HepG2 (cell line): Measurements from ENCODE around the gene TGM2. TPM values are rescaled to one million over a fixed set of nuclear protein-coding genes. Genes with fewer than 3 reads are reported as not detected.

Experiments used
- ATAC-seq: fragments of 200-7000 bp; cut with Tn5 transposase; 3 replicates; pipeline ENCODE4 v1.9.1; 2020; ENCODE audit warnings: mild to moderate bottlenecking, moderate library complexity
- BruUV-seq: library from RNA; stranded (reverse); fragments of 400-500 nt; replicated peaks from 2 replicates; lab custom pipeline; 2021; lab: Mats Ljungman, UMichigan
- CTCF ChIA-PET: fragments of 300-600 bp; formaldehyde crosslinking; extraction: SDS; loops from one replicate; lab custom pipeline; 2021; ENCODE audit warnings: low total read pairs, inconsistent platforms, low intra/inter-chr PET ratio; lab: Yijun Ruan, JAX
- POLR2A ChIA-PET: fragments of 350-600 bp; sonication (Branson Sonifier 250); formaldehyde crosslinking; loops from one replicate; lab custom pipeline; 2020; ENCODE audit warnings: antibody characterized with exemption, inconsistent platforms; lab: Yijun Ruan, JAX
- DNase-seq: peaks from one replicate; pipeline ENCODE4 v3.0.0-alpha.2; 2015; ENCODE audit warnings: low spot score
- FAIRE-seq: peaks from 3 replicates; lab custom pipeline; 2011; peaks lifted over from hg19 to GRCh38; lab: Jason Lieb, UNC
- H2AFZ ChIP-seq: one replicate; pipeline ENCODE4 v1.6.1; 2011; ENCODE audit warnings: low read length, inconsistent platforms
- H3K27ac ChIP-seq: fragments of 300-600 bp; 3 replicates; pipeline ENCODE4 v1.8.0; 2011; ENCODE audit warnings: mixed run types, mild to moderate bottlenecking, mixed read lengths, low read length, inconsistent platforms; ENCODE audit not compliant: insufficient read depth; ENCODE audit errors: extremely low read length
- H3K27me3 ChIP-seq, 2 experiments: fragments of 200-600 bp in 1 of 2; 2 replicates in 1 of 2; 3 replicates in 1 of 2; pipeline versions ENCODE4 v1.6.0 to v1.8.0; 2011; ENCODE audit warnings: low read length in 2 of 2, mild to moderate bottlenecking in 2 of 2, moderate library complexity in 2 of 2, inconsistent platforms in 1 of 2; ENCODE audit not compliant: insufficient read depth in 2 of 2, control insufficient read depth in 1 of 2
- H3K36me3 ChIP-seq, 2 experiments: fragments of 200-600 bp in 1 of 2; replicated peaks in 1 of 2; 2 replicates in 1 of 2; 3 replicates in 1 of 2; pipeline versions ENCODE4 v1.5.1 to v1.8.0; 2011; ENCODE audit warnings: low read length in 2 of 2, inconsistent platforms in 1 of 2; ENCODE audit not compliant: insufficient read depth in 2 of 2, control insufficient read depth in 1 of 2
- H3K4me1 ChIP-seq: 2 replicates; pipeline ENCODE4 v1.5.1; 2012; ENCODE audit warnings: low read length, inconsistent platforms; ENCODE audit not compliant: insufficient read depth
- H3K4me2 ChIP-seq: 2 replicates; pipeline ENCODE4 v1.6.0; 2011; ENCODE audit warnings: low read depth, low read length, inconsistent platforms
- H3K4me3 ChIP-seq, 3 experiments: fragments of 200-600 bp in 1 of 3; sonication (generic), shearing (Covaris generic) in 1 of 3; replicated peaks in 1 of 3; 2 replicates each; pipeline ENCODE4 v1.5.1; 2011 to 2016; ENCODE audit warnings: low read length in 3 of 3, inconsistent platforms in 2 of 3, low read depth in 2 of 3, mild to moderate bottlenecking in 2 of 3, control low read depth in 1 of 3, mixed read lengths in 1 of 3; ENCODE audit not compliant: insufficient read depth in 1 of 3
- H3K79me2 ChIP-seq: one replicate; pipeline ENCODE4 v1.6.1; 2011; ENCODE audit warnings: low read length, inconsistent platforms; ENCODE audit not compliant: insufficient read depth
- H3K9ac ChIP-seq: 2 replicates; pipeline ENCODE4 v1.6.0; 2011; ENCODE audit warnings: mild to moderate bottlenecking, low read depth, low read length, inconsistent platforms; ENCODE audit not compliant: insufficient read depth
- H3K9me3 ChIP-seq: 2 replicates; pipeline ENCODE4 v1.5.1; 2012; ENCODE audit warnings: mild to moderate bottlenecking, low read length
- H4K20me1 ChIP-seq: 2 replicates; pipeline ENCODE4 v1.6.0; 2011; ENCODE audit warnings: inconsistent platforms, mild to moderate bottlenecking, low read length, moderate library complexity; ENCODE audit not compliant: insufficient read depth
- HDAC2 ChIP-seq: sonication (generic); formaldehyde crosslinking; IDR thresholded peaks from 2 replicates; pipeline ENCODE4 v1.4.0; 2020; ENCODE audit warnings: missing genetic modification reagents
- HMG20A ChIP-seq: IDR thresholded peaks from 2 replicates; pipeline ENCODE4 v1.6.1; 2016; ENCODE audit warnings: borderline replicate concordance
- HNF4A ChIP-seq: sonication (generic); formaldehyde crosslinking; IDR thresholded peaks from 2 replicates; pipeline ENCODE4 v1.4.0; 2020; ENCODE audit warnings: missing genetic modification reagents
- ISL2 ChIP-seq: sonication (generic); formaldehyde crosslinking; IDR thresholded peaks from 2 replicates; pipeline ENCODE4 v1.5.0; 2020; ENCODE audit warnings: missing genetic modification reagents
- JARID2 ChIP-seq: sonication (generic); formaldehyde crosslinking; IDR thresholded peaks from 2 replicates; pipeline ENCODE4 v1.8.1; 2023; ENCODE audit warnings: missing genetic modification reagents, inconsistent platforms; ENCODE audit not compliant: insufficient replicate concordance
- JDP2 ChIP-seq: sonication (generic); formaldehyde crosslinking; IDR thresholded peaks from 2 replicates; pipeline ENCODE4 v1.8.1; 2022; ENCODE audit warnings: missing genetic modification reagents, borderline replicate concordance
- RAD51 ChIP-seq: fragments of 450-650 bp; IDR thresholded peaks from 2 replicates; pipeline ENCODE4 v1.6.1; 2016; ENCODE audit warnings: borderline replicate concordance
- RFX1 ChIP-seq: fragments of 450-650 bp; IDR thresholded peaks from 2 replicates; pipeline ENCODE4 v1.6.1; 2017
- ZFAT ChIP-seq: sonication (generic); formaldehyde crosslinking; conservative IDR thresholded peaks from 2 replicates; pipeline ENCODE4 v1.8.1; 2023; ENCODE audit warnings: missing genetic modification reagents, inconsistent platforms
- ZNF138 ChIP-seq: sonication (generic); formaldehyde crosslinking; IDR thresholded peaks from 2 replicates; pipeline ENCODE4 v1.5.0; 2020; ENCODE audit warnings: mild to moderate bottlenecking, low read depth, missing genetic modification reagents
- ZNF256 ChIP-seq: sonication (generic); formaldehyde crosslinking; conservative IDR thresholded peaks from 2 replicates; pipeline ENCODE4 v1.4.0; 2020; ENCODE audit warnings: missing genetic modification reagents
- ZNF331 ChIP-seq: sonication (generic); formaldehyde crosslinking; IDR thresholded peaks from 2 replicates; pipeline ENCODE4 v1.4.0; 2020; ENCODE audit warnings: missing genetic modification reagents
- ZNF382 ChIP-seq: sonication (generic); formaldehyde crosslinking; IDR thresholded peaks from 2 replicates; pipeline ENCODE4 v1.5.0; 2020; ENCODE audit warnings: missing genetic modification reagents, mild to moderate bottlenecking, borderline replicate concordance
- WGBS: methylation state at CpG from one replicate; pipeline ENCODE4 v1.1.6; 2017; ENCODE audit warnings: low lambda C conversion rate; 5-methylcytosine and 5-hydroxymethylcytosine counted together
- in situ Hi-C: cut with HindIII; loops from 2 replicates; pipeline ENCODE4 v1.10.0; 2017; ENCODE audit warnings: low pct_unique_long_range_greater_than_20kb; ENCODE audit not compliant: extremely low pct_ligation_motif_present
- intact Hi-C: fragments of 100-400 bp; cut with micrococcal nuclease; formaldehyde crosslinking; loops from one replicate; pipeline ENCODE4 v1.10.0; 2022; ENCODE audit not compliant: unreplicated experiment
- polyA plus RNA-seq, 8 experiments: library from polyadenylated mRNA; depleted of rRNA in 3 of 8; stranded (reverse) in 7 of 8; unstranded in 1 of 8; fragments of >200 nt; fragmentation: Illumina TruSeq in 4 of 8; extraction: Trizol in 4 of 8; gene quantifications; 2 replicates each; pipeline versions ENCODE4 v1.2.1 to v1.2.3, GENCODE V29; 2011 to 2016; ENCODE audit warnings: low read depth in 4 of 8, missing spikeins in 1 of 8, mixed read lengths in 1 of 8; ENCODE audit not compliant: insufficient read depth in 1 of 8
- total RNA-seq, 5 experiments: library from RNA; depleted of rRNA; stranded (reverse); fragments of >200 nt; fragmentation: Illumina TruSeq; extraction: Trizol; gene quantifications; 2 replicates each; pipeline ENCODE4 v1.2.3, GENCODE V29; 2016; ENCODE audit warnings: low read depth in 1 of 5
- TF ChIP-seq, protein P1 (sequence below): sonication (generic); formaldehyde crosslinking; IDR thresholded peaks from 2 replicates; pipeline ENCODE4 v1.4.0; 2020; ENCODE audit warnings: mild to moderate bottlenecking, missing genetic modification reagents, borderline replicate concordance
- TF ChIP-seq, protein P2 (sequence below): sonication (generic); formaldehyde crosslinking; IDR thresholded peaks from 2 replicates; pipeline ENCODE4 v1.5.1; 2020; ENCODE audit warnings: missing genetic modification reagents, mild to moderate bottlenecking, borderline replicate concordance
- TF ChIP-seq, protein P3 (sequence below): sonication (generic); formaldehyde crosslinking; IDR thresholded peaks from 2 replicates; pipeline ENCODE4 v1.4.0; 2020; ENCODE audit warnings: missing genetic modification reagents
- TF ChIP-seq, protein P4 (sequence below): fragments of 450-650 bp; IDR thresholded peaks from 2 replicates; pipeline ENCODE4 v1.6.1; 2017; ENCODE audit warnings: mild to moderate bottlenecking

TGM2 gene
- total and polyA plus RNA-seq, 2 of the 13 experiments (the other 11 are each of a cell fraction or from before 2014, with no cell fraction given), result 4.2 to 46.4 TPM

DNA sequence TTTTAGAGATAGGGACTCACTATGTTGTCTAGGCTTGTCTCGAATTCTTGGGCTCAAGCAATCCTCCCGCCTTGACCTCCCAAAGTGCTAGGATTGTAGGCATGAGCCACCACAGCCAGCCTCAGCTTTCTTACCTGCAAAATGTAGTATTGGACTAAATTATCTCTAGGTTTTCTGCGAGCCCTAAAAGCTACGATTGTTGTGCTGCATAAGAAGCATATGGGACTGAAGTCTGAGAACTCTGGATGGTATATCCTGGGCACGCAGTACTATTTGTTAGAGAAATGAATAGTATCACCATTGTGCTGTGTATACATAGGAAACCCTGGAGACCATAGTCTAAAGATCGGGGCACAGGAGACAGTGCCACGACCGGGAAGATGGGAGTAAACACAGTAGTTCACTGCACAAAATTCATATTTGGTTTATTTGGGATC, 71.4 kb downstream of the TGM2 start:
- H3K4me2 ChIP-seq, result peak overlapping the region; percentile 60
- BruUV-seq, result no TSS peak
- peak overlapping the region; percentile 66 for H3K27ac ChIP-seq
- H4K20me1 ChIP-seq, result no peaks in the 10 kb centered on the region
- ChIA-PET CTCF (no interaction called here), POLR2A (interaction anchor here (1.1 to 3.2 kb wide), 10 partner anchors 10 to 342 kb away, joined by 4 to 20 read pairs (median 5); partner anchors contain the start of genes RPRD1B, SNHG17 and TTI1)
- no peaks in the 10 kb centered on the region for H3K9me3 ChIP-seq
- intact Hi-C loops (no loop called here), in situ Hi-C loops (no loop called here)
- peaks cover 44% of the 10 kb centered on the region for H3K4me1 ChIP-seq
- H3K9ac ChIP-seq, result peak overlapping the region; percentile 14; the same call in 1 of the 2 replicates
- no peaks in the 10 kb centered on the region for H3K27me3 ChIP-seq
- FAIRE-seq (no peak), DNase-seq (peak; percentile 83), ATAC-seq (peak; percentile 88)
- peak overlapping the region in 1 of 3 experiments; percentile 5; a peak in 1 of 6 replicates for H3K4me3 ChIP-seq
- no peaks in the 10 kb centered on the region for H3K79me2 ChIP-seq
- peaks cover 19 to 31% of the 10 kb centered on the region in 2 experiments for H3K36me3 ChIP-seq
- WGBS, result 37% methylated on average over 8 of the region's 8 CpGs
- H2AFZ ChIP-seq, result no peak overlapping the region
- TF ChIP-seq ZNF138 (CRISPR knock-in tag), result no peak
- no peak for TF ChIP-seq ZNF331 (CRISPR knock-in tag)
- TF ChIP-seq HNF4A (CRISPR knock-in tag), result peak; percentile 98
- TF ChIP-seq ZNF256 (CRISPR knock-in tag), result no peak
- no peak for TF ChIP-seq RFX1
- TF ChIP-seq HDAC2, result peak; percentile 83
- TF ChIP-seq, protein P1, sequence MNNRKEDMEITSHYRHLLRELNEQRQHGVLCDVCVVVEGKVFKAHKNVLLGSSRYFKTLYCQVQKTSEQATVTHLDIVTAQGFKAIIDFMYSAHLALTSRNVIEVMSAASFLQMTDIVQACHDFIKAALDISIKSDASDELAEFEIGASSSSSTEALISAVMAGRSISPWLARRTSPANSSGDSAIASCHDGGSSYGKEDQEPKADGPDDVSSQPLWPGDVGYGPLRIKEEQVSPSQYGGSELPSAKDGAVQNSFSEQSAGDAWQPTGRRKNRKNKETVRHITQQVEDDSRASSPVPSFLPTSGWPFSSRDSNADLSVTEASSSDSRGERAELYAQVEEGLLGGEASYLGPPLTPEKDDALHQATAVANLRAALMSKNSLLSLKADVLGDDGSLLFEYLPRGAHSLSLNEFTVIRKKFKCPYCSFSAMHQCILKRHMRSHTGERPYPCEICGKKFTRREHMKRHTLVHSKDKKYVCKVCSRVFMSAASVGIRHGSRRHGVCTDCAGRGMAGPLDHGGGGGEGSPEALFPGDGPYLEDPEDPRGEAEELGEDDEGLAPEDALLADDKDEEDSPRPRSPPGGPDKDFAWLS (CRISPR knock-in tag), result no peak
- TF ChIP-seq ZFAT, result no peak
- TF ChIP-seq JARID2, result no peak
- TF ChIP-seq, protein P2, sequence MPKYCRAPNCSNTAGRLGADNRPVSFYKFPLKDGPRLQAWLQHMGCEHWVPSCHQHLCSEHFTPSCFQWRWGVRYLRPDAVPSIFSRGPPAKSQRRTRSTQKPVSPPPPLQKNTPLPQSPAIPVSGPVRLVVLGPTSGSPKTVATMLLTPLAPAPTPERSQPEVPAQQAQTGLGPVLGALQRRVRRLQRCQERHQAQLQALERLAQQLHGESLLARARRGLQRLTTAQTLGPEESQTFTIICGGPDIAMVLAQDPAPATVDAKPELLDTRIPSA (CRISPR knock-in tag), result no peak
- peak; percentile 81 for TF ChIP-seq HMG20A (CRISPR knock-in tag)
- TF ChIP-seq, protein P3, sequence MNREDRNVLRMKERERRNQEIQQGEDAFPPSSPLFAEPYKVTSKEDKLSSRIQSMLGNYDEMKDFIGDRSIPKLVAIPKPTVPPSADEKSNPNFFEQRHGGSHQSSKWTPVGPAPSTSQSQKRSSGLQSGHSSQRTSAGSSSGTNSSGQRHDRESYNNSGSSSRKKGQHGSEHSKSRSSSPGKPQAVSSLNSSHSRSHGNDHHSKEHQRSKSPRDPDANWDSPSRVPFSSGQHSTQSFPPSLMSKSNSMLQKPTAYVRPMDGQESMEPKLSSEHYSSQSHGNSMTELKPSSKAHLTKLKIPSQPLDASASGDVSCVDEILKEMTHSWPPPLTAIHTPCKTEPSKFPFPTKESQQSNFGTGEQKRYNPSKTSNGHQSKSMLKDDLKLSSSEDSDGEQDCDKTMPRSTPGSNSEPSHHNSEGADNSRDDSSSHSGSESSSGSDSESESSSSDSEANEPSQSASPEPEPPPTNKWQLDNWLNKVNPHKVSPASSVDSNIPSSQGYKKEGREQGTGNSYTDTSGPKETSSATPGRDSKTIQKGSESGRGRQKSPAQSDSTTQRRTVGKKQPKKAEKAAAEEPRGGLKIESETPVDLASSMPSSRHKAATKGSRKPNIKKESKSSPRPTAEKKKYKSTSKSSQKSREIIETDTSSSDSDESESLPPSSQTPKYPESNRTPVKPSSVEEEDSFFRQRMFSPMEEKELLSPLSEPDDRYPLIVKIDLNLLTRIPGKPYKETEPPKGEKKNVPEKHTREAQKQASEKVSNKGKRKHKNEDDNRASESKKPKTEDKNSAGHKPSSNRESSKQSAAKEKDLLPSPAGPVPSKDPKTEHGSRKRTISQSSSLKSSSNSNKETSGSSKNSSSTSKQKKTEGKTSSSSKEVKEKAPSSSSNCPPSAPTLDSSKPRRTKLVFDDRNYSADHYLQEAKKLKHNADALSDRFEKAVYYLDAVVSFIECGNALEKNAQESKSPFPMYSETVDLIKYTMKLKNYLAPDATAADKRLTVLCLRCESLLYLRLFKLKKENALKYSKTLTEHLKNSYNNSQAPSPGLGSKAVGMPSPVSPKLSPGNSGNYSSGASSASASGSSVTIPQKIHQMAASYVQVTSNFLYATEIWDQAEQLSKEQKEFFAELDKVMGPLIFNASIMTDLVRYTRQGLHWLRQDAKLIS, result no peak
- no peak; the same call in none of the 2 replicates for TF ChIP-seq ISL2 (CRISPR knock-in tag)
- TF ChIP-seq RAD51, result no peak
- TF ChIP-seq ZNF382 (CRISPR knock-in tag), result no peak
- no peak for TF ChIP-seq JDP2 (CRISPR knock-in tag)
- TF ChIP-seq, protein P4, sequence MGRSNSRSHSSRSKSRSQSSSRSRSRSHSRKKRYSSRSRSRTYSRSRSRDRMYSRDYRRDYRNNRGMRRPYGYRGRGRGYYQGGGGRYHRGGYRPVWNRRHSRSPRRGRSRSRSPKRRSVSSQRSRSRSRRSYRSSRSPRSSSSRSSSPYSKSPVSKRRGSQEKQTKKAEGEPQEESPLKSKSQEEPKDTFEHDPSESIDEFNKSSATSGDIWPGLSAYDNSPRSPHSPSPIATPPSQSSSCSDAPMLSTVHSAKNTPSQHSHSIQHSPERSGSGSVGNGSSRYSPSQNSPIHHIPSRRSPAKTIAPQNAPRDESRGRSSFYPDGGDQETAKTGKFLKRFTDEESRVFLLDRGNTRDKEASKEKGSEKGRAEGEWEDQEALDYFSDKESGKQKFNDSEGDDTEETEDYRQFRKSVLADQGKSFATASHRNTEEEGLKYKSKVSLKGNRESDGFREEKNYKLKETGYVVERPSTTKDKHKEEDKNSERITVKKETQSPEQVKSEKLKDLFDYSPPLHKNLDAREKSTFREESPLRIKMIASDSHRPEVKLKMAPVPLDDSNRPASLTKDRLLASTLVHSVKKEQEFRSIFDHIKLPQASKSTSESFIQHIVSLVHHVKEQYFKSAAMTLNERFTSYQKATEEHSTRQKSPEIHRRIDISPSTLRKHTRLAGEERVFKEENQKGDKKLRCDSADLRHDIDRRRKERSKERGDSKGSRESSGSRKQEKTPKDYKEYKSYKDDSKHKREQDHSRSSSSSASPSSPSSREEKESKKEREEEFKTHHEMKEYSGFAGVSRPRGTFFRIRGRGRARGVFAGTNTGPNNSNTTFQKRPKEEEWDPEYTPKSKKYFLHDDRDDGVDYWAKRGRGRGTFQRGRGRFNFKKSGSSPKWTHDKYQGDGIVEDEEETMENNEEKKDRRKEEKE, result no peak
